Fibroblast of pulmonary artery (primary cell): ENCODE results near the gene PANK4.

ENCODE experiments used
- DNase-seq: peaks from one replicate; pipeline ENCODE4 v3.0.0-alpha.2; 2010; ENCODE audit warnings: low read depth
- H3K4me3 ChIP-seq: replicated peaks from 2 replicates; pipeline ENCODE4 v1.5.1; 2011; ENCODE audit warnings: low read depth, mild to moderate bottlenecking, control low read depth, low read length, moderate library complexity
- TF ChIP-seq, protein P1 (sequence below): IDR thresholded peaks from 2 replicates; pipeline ENCODE4 v1.5.1; 2011; ENCODE audit warnings: mild to moderate bottlenecking, control low read depth, low read length, inconsistent platforms; ENCODE audit errors: missing control alignments

PANK4 gene

DNA sequence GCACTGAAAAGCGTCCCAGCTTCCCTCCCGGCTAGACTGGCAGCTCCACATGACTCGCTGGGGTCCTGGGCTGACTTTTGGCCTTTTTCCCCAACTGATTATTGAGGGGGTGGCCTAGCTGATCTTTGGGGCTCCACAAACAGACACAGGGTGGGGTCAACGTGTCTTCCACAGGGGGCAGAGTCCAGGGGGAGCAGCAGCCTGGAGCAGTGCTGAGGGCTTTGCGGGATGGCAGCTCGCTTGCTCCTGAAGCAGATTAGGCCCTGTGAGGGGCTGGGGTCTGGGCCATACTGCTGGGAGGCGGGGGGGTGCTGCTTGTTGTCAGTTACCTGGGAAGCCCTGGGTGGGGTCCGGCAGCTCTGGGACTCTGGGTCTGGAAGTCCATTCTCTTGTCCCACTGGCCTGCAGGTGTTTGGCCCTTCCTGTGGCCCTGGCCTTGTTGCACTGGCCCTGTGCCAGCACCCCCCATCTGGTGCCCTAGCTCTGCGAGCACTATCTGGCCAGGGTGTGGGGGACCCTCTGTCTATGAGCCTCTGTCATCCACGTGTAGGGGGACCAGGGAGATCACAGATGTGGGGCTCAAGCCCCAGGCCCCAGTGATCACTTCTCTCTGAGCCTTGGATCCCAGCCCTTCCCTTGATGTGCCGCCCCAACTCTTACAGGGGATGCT is 16.0 kb upstream of the PANK4 start:
- TF ChIP-seq, protein P1, sequence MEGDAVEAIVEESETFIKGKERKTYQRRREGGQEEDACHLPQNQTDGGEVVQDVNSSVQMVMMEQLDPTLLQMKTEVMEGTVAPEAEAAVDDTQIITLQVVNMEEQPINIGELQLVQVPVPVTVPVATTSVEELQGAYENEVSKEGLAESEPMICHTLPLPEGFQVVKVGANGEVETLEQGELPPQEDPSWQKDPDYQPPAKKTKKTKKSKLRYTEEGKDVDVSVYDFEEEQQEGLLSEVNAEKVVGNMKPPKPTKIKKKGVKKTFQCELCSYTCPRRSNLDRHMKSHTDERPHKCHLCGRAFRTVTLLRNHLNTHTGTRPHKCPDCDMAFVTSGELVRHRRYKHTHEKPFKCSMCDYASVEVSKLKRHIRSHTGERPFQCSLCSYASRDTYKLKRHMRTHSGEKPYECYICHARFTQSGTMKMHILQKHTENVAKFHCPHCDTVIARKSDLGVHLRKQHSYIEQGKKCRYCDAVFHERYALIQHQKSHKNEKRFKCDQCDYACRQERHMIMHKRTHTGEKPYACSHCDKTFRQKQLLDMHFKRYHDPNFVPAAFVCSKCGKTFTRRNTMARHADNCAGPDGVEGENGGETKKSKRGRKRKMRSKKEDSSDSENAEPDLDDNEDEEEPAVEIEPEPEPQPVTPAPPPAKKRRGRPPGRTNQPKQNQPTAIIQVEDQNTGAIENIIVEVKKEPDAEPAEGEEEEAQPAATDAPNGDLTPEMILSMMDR, result no peak
- no peak overlapping the region for H3K4me3 ChIP-seq
- no peak for DNase-seq

DNA sequence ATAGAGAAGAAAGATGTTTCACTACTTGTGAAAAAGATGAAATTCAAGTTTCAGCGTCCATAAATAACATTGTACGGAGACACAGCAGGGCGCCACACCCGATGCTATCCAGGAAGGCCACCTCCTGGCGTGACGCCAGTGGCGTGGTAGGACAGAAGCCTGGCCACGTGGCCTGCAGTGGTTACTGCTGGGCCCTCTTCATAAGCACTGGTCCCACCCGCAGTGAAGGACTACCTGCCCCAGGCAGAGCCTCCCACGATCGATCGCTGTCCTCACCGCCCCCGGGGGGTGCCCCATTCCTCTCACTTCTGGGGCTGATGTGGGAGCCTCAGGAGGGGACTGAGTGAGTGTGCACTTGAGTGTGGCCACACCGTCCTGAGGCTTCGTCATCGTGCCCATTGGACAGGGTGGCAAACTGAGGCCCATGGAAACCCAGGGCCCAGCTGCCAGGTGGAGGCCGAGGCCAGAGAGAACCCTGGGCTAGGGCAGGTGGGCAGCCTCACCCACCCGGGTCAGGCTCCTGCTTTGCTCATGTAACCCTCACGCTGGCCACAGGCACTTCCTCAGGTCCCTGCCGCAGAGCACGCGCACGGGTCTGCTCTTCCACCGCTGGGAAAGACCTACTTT is 15.3 kb upstream of the PANK4 start:
- no peak overlapping the region for H3K4me3 ChIP-seq
- no peak for DNase-seq
- TF ChIP-seq, protein P1, result no peak

DNA sequence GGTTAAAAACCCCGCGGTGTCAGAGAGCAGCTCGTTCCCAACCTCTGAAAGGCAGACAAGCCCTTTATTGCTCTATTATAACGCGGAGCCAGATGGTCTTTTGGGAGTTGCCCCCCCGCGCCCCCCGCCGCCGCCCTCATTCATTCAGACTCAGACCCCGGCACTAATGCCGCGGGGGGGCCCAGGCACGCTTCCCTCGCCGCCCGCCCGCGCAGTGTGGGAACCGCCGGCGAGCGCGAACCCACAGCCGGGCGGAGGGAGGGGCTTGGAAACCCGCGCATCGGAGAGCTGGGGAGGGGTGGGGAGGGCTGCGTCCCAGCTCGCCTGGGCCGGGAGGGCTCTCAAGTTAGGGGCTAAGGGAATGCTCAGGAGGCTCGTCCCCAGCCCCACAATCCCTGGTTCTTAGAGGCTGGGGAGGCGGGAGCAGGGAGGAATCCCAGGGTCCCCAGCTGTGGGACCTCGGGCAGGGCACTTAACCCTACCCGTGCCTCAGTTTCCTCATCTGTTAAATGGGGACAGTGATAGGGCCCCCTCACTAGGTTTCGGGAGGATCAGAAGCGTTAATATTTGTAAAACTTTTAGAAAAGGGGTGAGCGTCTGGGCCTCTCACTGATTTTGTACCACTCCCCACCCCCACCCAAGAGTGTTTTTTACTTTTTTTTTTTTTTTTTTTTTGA is 14.6 kb upstream of the PANK4 start:
- H3K4me3 ChIP-seq, result no peak overlapping the region
- DNase-seq, result no peak
- TF ChIP-seq, protein P1, result no peak

DNA sequence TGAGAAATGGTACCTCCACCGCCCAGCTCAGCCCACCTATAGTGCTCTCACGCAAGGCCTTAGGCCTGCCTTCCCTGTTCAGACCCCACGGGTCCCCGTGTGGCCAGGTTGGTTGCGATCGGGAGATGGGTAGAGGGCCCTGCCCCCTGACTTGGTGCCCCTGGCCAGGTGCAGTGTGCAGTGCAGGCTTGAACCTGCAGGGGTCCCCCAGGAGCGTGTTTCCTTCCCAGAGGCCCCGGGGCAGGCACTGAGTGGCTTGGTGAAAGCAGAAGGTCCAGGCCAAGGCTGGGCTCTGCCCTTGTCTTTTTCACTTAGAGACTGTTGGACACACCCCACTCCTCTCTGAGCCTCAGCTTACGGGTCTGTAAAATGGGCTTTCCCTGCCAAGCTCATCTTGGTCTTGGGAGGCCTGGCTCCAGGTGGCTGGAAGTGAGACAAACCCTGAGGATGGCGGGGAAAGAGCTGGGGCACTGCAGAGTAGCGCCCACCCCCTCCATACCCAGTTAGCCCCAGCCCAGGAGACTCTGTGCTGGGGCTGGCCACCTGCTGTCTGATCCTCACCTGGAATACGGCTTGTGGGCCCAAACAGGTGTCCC is 13.0 kb upstream of the PANK4 start:
- DNase-seq, result no peak
- TF ChIP-seq, protein P1, result peak; percentile 28
- no peak overlapping the region for H3K4me3 ChIP-seq

DNA sequence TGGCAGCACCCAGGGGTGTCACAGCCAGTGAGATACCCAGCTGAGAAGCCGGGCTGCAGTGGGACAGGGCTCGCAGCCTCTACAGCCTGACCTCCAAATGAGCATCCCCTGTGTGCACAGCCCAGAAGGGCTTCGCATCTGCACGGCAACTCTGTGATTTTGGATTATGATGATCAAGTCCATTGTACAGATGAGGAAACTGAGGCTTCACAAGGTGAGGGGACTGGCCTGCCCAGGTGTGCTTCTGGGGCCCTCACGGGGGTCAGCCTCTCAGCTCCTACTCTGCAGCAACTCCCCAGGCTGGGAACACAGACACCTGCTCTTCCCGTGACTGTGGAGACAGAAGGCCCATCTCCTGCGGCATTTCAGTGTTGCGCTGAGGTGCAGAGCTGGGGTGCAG is 12.5 kb upstream of the PANK4 start:
- TF ChIP-seq, protein P1, result no peak
- no peak overlapping the region for H3K4me3 ChIP-seq
- DNase-seq, result no peak

DNA sequence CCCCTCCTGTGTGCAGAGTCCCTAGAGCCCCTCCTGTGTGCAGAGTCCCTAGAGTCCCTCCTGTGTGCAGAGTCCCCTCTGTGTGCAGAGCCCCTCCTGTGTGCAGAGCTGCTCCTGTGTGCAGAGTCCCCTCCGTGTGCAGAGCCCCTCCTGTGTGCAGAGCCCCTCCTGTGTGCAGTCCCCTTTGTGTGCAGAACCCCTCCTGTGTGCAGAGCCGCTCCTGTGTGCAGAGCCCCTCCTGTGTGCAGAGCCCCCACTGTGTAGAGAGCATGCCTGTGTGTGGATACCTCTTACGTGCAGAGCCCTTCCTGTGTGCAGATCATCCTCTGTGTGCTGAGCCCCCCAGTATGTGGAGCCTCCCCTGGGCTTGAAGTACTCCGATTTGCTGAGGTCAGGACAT is 12.0 kb upstream of the PANK4 start:
- TF ChIP-seq, protein P1, result no peak

More for the DNA sequence above, 12.0 kb upstream of the PANK4 start:
- no peak overlapping the region for H3K4me3 ChIP-seq
- DNase-seq, result no peak
